ENCODE measurements around the gene ZNF180.
"Not testable (repeated sequence)": the region's sequence is repeated elsewhere in the genome, so short reads cannot be mapped to it uniquely, and the experiment has no call there.

Gene ZNF180

DNA sequence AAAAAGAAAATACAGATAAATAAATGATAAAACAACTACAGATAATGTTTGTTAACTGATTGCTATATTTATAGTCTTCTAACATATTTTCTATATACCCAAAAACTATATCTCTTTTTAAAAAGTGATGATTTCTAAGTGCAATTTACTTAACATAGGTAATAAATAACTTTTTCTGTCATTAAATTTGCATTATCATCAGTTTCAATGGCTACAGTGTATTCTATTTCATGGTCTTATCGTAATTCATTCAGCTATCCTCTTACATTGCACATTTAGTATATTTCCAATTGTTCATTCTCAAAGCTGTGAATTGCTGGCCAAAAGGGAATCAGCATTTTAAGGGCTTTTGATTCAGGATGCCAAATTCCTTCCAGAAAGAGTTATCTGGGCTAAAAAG is 3.6 kb downstream of the ZNF180 start:
- no peak for DNase-seq

- DNase-seq, result no peak
These were observed 23.5 kb downstream of the ZNF180 start for GRCh38 chr19:44476559-44477408.

DNA sequence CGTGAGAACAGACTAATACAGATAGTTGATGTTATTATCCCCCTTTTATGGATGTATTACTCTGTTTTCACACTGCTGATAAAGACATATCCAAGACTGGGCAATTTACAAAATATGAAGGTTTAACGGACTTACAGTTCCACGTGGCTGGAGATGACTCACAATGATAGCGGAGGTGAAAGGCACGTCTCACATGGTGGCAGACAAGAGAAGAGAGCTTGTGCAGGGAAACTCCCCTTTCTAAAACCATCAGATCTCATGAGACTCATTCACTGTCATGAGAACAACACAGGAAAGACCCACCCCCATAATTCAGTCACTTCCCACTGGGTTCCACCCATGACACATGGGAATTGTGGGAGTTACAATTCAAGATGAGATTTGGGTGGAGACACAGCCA is 31.6 kb downstream of the ZNF180 start:
- DNase-seq, result not testable (repeated sequence)

DNA sequence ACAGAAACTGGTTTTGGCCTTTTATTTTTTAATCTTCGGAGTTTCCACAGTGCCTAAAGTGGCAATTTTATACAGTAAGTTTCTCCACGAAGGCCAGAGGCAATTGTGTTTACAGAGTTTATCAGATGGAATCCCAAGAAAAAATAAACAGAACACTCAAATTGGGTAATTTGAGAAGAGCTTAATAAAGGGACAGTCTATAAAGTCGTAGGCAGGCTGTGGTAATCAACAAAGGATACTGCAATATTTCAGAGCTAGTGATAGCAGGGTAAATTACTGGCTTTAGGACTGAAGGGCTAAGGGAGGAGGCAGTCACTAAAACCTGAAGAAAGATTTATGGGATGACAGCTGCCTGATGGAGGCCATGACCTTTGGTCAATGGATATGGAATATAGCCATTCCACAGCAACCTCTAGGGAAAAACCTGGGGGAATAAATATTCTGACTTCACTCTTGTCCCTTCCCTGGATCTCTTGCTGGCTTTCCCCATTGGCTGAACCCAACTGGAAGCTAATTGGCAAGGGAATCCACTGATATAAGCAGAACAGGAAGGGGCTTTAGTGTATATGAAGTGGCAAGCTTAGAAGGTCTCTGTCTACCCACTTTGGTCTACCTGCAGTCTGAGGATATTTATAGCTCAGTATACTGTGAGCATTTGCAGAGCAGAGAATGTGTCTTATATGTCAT is 37.6 kb downstream of the ZNF180 start:
- not testable (repeated sequence) for DNase-seq

DNA sequence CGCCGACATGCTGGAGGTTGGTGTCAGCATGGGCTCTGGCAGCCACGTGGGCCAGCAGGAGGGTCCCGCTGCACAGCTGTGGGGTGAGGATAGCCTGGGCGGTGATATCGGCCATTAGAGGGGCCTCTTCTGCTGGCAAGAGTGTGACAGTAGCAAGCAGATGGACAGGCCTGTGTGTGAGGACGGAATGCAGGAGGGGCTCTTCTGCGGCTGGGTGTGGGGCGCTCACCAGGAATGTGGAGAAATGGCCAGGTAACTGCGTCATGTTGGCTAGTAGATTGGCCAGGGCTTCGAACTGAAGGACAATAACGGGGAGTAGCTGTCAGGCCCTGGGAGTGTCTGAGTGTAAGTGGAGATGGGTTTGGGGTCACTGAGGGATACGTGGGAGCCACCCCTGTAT is 44.3 kb downstream of the ZNF180 start:
- DNase-seq, result not testable (repeated sequence)

DNA sequence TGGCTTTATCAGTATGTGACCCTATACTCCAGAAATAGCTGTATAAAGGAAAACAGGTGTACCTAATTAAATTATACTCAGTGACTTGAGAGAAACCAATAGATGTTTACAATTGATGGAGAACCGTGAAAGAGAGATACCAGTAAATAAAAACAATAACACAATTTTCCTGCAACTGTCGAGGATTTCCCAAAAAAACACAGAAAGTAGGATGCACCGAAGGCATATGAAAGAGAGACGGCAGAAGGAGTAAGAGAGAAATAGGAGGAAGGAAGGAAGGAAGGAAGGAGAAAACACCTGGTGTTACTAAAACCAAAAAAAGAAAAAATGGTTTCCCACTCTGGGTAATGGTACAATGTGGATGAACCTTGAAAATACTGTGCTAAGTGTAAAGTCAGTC is 45.2 kb downstream of the ZNF180 start:
- no peak for DNase-seq

DNA sequence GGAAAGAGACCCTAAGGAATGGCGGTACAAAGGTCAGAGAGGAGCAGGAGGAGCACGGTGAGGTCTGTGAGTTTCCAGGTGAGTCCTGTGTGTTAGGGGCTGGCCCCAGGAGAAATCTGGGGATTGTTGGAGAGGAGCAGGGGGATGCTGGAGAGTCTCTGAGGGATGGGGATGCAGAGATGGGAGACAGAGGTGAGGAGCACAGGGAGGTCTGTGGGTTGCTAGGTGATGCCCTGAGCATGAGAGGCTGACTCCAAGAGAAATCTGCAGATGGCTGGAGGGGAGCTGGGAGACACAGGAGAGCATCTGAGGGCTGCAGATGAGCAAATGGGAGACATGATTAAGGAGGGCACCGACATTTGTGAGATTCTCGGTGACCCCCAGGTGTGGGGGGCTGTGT is 48.0 kb downstream of the ZNF180 start:
- DNase-seq, result no peak

DNA sequence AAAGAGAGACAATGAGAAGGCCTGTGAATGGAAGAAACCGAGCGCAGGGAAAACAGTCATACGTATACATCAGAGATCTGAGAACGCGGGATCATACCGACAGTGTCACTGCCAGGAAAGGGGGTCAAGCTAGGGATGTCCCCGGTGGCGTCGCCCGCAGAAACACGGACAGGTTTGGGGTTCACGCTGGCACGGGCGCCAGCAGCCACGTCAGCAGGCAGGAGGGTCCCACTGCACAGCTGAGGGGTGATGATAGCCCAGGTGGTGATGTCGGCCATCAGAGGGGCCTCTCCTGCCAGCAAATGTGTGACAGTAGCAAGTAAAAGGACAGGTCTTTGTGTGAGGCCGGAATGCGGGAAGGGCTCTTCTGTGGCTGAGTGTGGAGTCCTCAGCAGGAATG is 48.6 kb downstream of the ZNF180 start:
- DNase-seq, result no peak

DNA sequence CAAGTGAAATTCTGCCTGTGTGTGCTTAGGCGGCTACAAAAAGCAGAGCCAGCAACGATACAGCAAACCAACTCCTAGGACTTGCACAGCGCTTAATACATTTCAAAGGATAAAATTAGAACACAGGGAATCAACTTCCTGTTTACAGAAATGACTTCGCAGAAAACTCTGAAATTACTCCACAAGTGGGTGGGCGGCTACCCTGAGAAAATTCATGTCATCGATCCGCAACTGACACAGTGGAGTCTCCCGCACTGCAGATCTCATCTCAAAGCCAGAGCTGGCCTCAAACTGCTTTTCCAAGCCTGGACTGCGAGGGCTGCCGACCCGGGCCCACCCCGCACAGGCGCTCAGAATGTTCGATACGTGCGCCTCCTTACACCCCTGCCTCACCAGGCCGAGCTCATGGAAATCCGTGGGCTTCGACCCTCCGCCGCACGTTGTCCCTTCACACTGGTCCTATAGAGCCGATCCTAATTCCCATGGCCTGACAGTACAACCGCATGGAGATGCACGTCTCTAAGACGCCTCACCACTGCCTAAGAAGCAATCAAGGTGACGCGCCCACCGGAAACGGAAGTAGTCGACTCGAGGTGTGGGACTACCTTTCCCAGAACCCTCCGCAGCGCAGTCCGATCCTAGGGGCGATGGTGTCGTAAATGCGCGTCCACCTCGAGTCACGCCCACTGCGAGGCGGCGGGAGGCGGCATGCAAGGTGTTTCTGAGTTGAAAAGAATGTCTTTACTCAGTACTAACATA is 52.2 kb downstream of the ZNF180 start, which contains the start of gene ZNF229:
TSS of gene ZNF229 (minus strand) at position 557 of the 759 bp plus-strand sequence. CDS start 5,625 bp downstream, outside the sequence.
- peak; percentile 68 for DNase-seq

DNA sequence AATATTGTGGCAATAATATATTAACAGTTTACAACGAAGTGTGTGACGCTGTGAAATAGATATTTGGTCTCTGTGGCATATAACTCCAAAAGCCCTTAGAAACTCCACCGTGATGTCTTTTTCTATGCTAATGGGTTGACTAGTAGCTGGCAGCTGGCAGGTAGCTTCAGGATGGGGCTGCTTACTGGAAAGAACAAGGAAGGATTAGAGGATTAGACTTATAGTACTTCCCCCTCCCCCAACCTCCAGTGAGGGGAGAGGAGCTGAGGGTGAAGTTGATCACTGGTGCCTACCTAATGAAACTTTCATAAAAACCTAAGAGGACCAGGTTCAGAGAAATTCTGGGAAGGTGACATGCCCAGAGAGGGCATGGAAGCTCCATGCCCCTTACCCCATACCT is 61.9 kb downstream of the ZNF180 start:
- no peak for DNase-seq

- no peak for DNase-seq
These were observed 64.9 kb downstream of the ZNF180 start for GRCh38 chr19:44435441-44435840.

- no peak for DNase-seq
These were observed 69.4 kb downstream of the ZNF180 start for GRCh38 chr19:44430956-44431355.

All from effector CD8-positive, alpha-beta T cell (primary cell).